GM12873 (cell line): ENCODE results near the gene ZNF646.

Experiments used
- TF ChIP-seq, protein P1 (sequence below): IDR thresholded peaks from 2 replicates; pipeline ENCODE4 v1.5.1; 2012; ENCODE audit warnings: low read depth, mild to moderate bottlenecking, moderate library complexity, low read length, control low read depth; ENCODE audit not compliant: insufficient read depth; ENCODE audit errors: missing control alignments

ZNF646 gene

DNA sequence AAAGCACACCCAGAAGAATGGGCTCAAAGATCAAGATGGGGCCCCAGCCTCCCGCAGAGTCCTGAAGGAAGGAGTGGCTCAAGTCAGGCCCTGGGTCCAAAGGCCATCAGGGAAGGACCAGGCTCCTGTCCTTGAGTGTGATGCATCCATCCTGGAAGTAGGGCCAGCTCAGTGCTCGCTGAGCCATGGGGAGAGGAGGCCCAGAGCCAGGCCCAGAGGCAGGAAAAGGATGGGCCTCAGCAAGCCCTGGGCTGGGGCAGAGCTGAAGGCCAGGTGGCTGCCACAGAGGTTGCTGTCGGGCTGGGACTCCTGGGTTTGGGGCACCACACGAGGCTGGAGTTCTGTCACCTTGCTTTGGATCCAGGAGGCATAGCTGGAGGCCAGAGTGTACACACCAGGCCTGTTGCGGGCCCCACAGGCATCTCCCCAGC lies 57.6 kb downstream of the ZNF646 start:
- TF ChIP-seq, protein P1, sequence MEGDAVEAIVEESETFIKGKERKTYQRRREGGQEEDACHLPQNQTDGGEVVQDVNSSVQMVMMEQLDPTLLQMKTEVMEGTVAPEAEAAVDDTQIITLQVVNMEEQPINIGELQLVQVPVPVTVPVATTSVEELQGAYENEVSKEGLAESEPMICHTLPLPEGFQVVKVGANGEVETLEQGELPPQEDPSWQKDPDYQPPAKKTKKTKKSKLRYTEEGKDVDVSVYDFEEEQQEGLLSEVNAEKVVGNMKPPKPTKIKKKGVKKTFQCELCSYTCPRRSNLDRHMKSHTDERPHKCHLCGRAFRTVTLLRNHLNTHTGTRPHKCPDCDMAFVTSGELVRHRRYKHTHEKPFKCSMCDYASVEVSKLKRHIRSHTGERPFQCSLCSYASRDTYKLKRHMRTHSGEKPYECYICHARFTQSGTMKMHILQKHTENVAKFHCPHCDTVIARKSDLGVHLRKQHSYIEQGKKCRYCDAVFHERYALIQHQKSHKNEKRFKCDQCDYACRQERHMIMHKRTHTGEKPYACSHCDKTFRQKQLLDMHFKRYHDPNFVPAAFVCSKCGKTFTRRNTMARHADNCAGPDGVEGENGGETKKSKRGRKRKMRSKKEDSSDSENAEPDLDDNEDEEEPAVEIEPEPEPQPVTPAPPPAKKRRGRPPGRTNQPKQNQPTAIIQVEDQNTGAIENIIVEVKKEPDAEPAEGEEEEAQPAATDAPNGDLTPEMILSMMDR: no peak

DNA sequence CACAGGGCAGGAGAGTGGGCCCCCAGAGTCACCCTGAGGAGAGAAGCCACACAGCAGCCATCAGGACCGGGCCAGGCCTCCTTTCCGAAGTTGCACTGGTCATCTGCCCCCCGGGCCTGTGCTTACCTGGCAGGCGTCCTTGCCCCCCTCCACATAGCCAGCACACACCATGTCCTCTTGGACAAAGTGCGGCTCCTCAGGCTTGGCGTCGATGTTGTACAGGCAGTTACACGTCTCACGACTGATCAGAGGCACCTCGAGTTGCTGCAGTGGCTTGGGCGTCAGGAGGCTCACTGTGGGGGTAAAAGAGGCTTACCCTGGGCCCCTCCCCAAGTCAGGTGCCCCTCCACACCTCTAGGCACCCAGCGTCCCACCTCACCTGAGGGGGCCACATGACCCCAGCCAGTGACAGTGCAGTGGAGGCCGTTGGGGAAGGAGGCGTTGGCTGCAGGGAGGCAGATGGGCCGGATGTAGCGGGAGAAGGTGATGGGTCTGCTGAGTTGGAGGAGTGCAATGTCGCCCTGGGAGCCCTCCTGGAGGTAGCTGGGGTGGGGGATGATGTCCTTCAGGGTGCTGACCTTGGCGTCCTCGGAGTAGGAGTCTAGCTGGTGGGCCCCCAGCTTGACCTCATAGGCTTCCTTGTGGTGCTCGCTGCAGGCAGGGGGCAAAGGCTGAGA lies 58.2 kb downstream of the ZNF646 start:
- TF ChIP-seq, protein P1: no peak

DNA sequence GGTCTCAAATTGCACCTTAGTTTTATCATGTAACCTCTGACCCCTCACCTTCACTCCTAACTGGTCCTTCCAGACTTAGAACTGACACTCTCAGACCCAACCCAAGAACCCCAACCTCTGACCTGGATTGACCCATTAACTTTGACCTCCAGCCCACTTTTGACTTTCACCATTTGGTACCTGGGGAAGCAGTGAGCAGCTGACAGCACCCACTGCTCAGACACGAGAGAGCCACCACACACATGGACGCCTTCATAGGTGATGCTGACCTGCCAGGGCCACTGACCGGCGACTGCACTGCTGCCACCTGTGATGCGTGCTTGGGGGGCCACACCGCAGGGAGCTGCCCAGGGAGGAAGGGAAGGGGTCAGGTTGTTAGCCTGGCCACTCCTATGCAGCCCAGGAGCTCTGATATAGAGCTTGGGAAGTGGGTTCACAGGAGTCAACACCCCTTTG lies 58.9 kb downstream of the ZNF646 start:
- TF ChIP-seq, protein P1: no peak
